GM23248 (cell line): ENCODE data around the gene CFAP61. TPM values are rescaled to one million over a fixed set of nuclear protein-coding genes. Genes with fewer than 3 reads are reported as not detected.

Experiments
- DNase-seq: peaks from one replicate; pipeline ENCODE4 v3.0.0-alpha.2; 2015
- H2AFZ ChIP-seq: fragments of 200-600 bp; sonication (generic); 2 replicates; pipeline ENCODE4 v1.6.1; 2016; ENCODE audit warnings: antibody characterized with exemption
- H3F3A ChIP-seq: fragments of 200-600 bp; sonication (generic); 2 replicates; pipeline ENCODE4 v1.6.1; 2016; ENCODE audit warnings: mild to moderate bottlenecking, antibody characterized with exemption, mixed run types; ENCODE audit not compliant: insufficient read depth
- H3K27ac ChIP-seq: fragments of 200-600 bp; sonication (generic); 2 replicates; pipeline ENCODE4 v1.5.1; 2016; ENCODE audit warnings: mild to moderate bottlenecking
- H3K27me3 ChIP-seq: fragments of 200-600 bp; sonication (generic); replicated peaks from 2 replicates; pipeline ENCODE4 v1.6.1; 2016; ENCODE audit warnings: mild to moderate bottlenecking; ENCODE audit not compliant: insufficient read depth
- H3K36me3 ChIP-seq: fragments of 200-600 bp; sonication (generic); 2 replicates; pipeline ENCODE4 v1.6.1; 2016; ENCODE audit warnings: low read depth, mild to moderate bottlenecking
- H3K4me1 ChIP-seq: fragments of 200-600 bp; sonication (generic); 2 replicates; pipeline ENCODE4 v1.6.1; 2016; ENCODE audit warnings: mild to moderate bottlenecking; ENCODE audit not compliant: insufficient read depth
- H3K4me2 ChIP-seq: fragments of 200-600 bp; sonication (generic); one replicate; pipeline ENCODE4 v1.6.1; 2016; ENCODE audit warnings: mild to moderate bottlenecking; ENCODE audit not compliant: unreplicated experiment
- H3K4me3 ChIP-seq: fragments of 200-600 bp; sonication (generic); 2 replicates; pipeline ENCODE4 v1.5.1; 2016; ENCODE audit warnings: mild to moderate bottlenecking
- H3K79me2 ChIP-seq: fragments of 200-600 bp; sonication (generic); 2 replicates; pipeline ENCODE4 v1.6.1; 2016; ENCODE audit warnings: mild to moderate bottlenecking; ENCODE audit not compliant: insufficient read depth
- H3K9ac ChIP-seq: fragments of 200-600 bp; sonication (generic); 2 replicates; pipeline ENCODE4 v1.6.1; 2016; ENCODE audit warnings: mild to moderate bottlenecking
- H3K9me2 ChIP-seq: fragments of 200-600 bp; sonication (generic); 2 replicates; pipeline ENCODE4 v1.6.1; 2016; ENCODE audit warnings: mixed run types, mild to moderate bottlenecking, moderate library complexity; ENCODE audit not compliant: insufficient read depth
- H3K9me3 ChIP-seq: fragments of 200-600 bp; sonication (generic); one replicate; pipeline ENCODE4 v1.6.1; 2017; ENCODE audit warnings: low read depth
- H4K20me1 ChIP-seq: fragments of 200-600 bp; sonication (generic); 2 replicates; pipeline ENCODE4 v1.6.0; 2016; ENCODE audit not compliant: insufficient read depth
- EZH2 ChIP-seq: fragments of 200-600 bp; sonication (generic); IDR thresholded peaks from 2 replicates; pipeline ENCODE4 v1.6.1; 2018; ENCODE audit warnings: antibody characterized with exemption, mild to moderate bottlenecking; ENCODE audit not compliant: insufficient read depth, poor library complexity, severe bottlenecking
- EZH2phosphoT487 ChIP-seq: fragments of 200-600 bp; sonication (generic); IDR thresholded peaks from 2 replicates; pipeline ENCODE4 v1.6.1; 2018; ENCODE audit warnings: antibody characterized with exemption, moderate library complexity, mild to moderate bottlenecking, low read depth; ENCODE audit not compliant: insufficient read depth
- WGBS, 2 experiments: methylation state at CpG; one replicate each; pipeline ENCODE4 v1.1.6; 2015 to 2017; ENCODE audit warnings: low lambda C conversion rate in 2 of 2, low coverage in 1 of 2; ENCODE audit errors: missing lambda C conversion rate in 2 of 2; 5-methylcytosine and 5-hydroxymethylcytosine counted together
- in situ Hi-C: fragments of 300-500 bp; cut with MboI; formaldehyde crosslinking; loops from 2 replicates; pipeline ENCODE4 v1.15.0; 2020
- polyA plus RNA-seq: library from polyadenylated mRNA; unstranded; fragments of >200 nt; fragmentation: Nextera tagmentation; extraction: Ambion mirVana; gene quantifications from 2 replicates; pipeline ENCODE4 v1.2.1, GENCODE V29; 2016
- total RNA-seq: library from RNA; depleted of rRNA; stranded (reverse); fragments of >200 nt; shearing (Covaris generic); gene quantifications from 2 replicates; pipeline ENCODE4 v1.2.3, GENCODE V29; 2014

The CFAP61 gene
- total and polyA plus RNA-seq, 2 experiments from 2014 or later: not detected

DNA sequence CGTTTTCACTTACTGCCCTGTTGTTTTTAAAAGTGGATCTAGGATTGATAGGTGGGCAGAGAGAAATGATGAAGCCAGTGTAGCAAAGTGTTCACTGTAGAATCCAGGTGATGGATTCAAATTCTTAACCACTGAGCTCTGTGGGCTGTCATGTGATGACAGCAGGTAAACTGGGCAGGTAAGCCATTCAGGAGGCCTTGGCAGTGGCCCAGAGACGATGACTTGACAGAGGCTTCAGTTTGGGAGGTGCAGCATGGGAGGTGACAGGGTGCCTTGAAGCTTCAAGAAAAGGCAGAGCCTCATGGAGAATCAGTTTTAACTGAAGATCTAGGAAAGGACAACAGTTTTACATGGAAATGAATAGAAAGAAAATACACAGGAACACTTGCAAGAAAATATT lies 33.2 kb upstream of the CFAP61 start:
- H2AFZ ChIP-seq: no peak overlapping the region
- H3K79me2 ChIP-seq: peaks cover 70% of the 10 kb centered on the region
- no peak overlapping the region for H3K9ac ChIP-seq
- H3K4me3 ChIP-seq: peak overlapping the region; percentile 84; the same call in 1 of the 2 replicates
- H3F3A ChIP-seq: peaks cover 9% of the 10 kb centered on the region
- H3K27me3 ChIP-seq: no peaks in the 10 kb centered on the region
- H3K36me3 ChIP-seq: no peaks in the 10 kb centered on the region
- H3K9me3 ChIP-seq: no peaks in the 10 kb centered on the region
- TF ChIP-seq EZH2 (no peak), EZH2phosphoT487 (no peak)
- H4K20me1 ChIP-seq: 0 out of 2 replicates have a peak, but pooled peaks cover 1% of the 10 kb centered on the region
- 81 to 86% methylated on average over 2 of the region's 2 CpGs for WGBS, 2 experiments
- peaks cover 20% of the 10 kb centered on the region for H3K4me1 ChIP-seq
- no peaks in the 10 kb centered on the region for H3K9me2 ChIP-seq
- DNase-seq: no peak
- peak overlapping the region; percentile 95 for H3K4me2 ChIP-seq
- in situ Hi-C loops: no loop called here
- no peak overlapping the region for H3K27ac ChIP-seq

DNA sequence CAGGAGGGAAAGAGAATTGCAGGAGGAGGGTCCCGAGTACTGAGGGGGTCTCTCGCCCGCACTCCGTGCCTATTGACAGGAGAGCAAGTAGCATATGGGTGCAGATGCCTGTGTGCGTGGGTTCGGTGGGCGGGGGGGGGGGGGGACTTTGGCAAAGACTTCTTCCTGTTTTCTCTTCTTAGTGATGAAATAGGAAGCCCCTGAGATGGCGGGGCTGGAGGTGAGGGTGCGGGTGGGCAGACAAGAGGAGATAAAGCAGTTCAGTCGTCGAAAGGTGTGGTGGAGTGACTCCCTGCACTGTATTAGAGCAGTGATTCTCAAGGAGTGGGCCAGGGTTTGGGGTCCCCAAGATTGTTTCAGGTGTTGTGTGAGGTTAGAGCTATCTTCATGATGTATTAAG lies 31.4 kb upstream of the CFAP61 start:
- Histone ChIP-seq H4K20me1 (0 out of 2 replicates have a peak, but pooled peaks cover 8% of the 10 kb centered on the region), H3K79me2 (peaks cover 88% of the 10 kb centered on the region), H3K27ac (no peak overlapping the region), H3K27me3 (no peaks in the 10 kb centered on the region), H3K4me3 (no peak overlapping the region), H3K9ac (no peak overlapping the region), H3K36me3 (no peaks in the 10 kb centered on the region), H3K4me1 (peaks cover 33% of the 10 kb centered on the region), H3K4me2 (no peak overlapping the region), H3K9me2 (no peaks in the 10 kb centered on the region), H3F3A (peaks cover 23% of the 10 kb centered on the region), H3K9me3 (no peaks in the 10 kb centered on the region), H2AFZ (no peak overlapping the region)
- in situ Hi-C loops: no loop called here
- 80 to 86% methylated on average over 8 to 11 of the region's 11 CpGs for WGBS, 2 experiments
- no peak for DNase-seq
- TF ChIP-seq EZH2: no peak
- TF ChIP-seq EZH2phosphoT487: no peak

DNA sequence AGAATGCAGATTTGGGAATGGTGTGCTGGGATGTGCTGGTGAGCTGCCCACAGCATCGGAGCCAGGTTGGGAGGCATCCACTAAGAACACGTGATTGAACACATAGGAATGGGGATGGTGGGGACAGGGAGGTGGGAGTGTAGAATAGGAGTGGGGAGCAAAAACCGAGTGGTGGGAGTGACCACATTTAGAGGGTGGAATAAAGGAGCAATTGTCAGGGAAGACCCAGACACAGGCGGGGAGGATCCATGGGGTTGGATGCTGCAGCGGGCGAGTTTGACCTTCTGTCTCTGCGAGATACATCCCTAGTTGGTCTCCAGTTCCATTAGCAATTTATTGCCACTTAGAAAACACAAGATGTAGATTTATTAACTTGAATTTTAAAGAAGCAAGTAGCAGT lies 30.5 kb upstream of the CFAP61 start:
- Histone ChIP-seq H3K4me3 (no peak overlapping the region), H3K4me1 (peaks cover 33% of the 10 kb centered on the region), H3K9me2 (no peaks in the 10 kb centered on the region), H3K79me2 (peaks cover 97% of the 10 kb centered on the region), H3K4me2 (no peak overlapping the region), H3K9me3 (no peaks in the 10 kb centered on the region), H3K27ac (no peak overlapping the region), H3K27me3 (no peaks in the 10 kb centered on the region), H4K20me1 (0 out of 2 replicates have a peak, but pooled peaks cover 8% of the 10 kb centered on the region), H3F3A (peaks cover 23% of the 10 kb centered on the region), H3K36me3 (peaks cover 7% of the 10 kb centered on the region), H2AFZ (no peak overlapping the region), H3K9ac (no peak overlapping the region)
- 87 to 95% methylated on average over 7 of the region's 7 CpGs for WGBS, 2 experiments
- in situ Hi-C loops: no loop called here
- no peak for TF ChIP-seq EZH2phosphoT487
- TF ChIP-seq EZH2: no peak
- DNase-seq: no peak

DNA sequence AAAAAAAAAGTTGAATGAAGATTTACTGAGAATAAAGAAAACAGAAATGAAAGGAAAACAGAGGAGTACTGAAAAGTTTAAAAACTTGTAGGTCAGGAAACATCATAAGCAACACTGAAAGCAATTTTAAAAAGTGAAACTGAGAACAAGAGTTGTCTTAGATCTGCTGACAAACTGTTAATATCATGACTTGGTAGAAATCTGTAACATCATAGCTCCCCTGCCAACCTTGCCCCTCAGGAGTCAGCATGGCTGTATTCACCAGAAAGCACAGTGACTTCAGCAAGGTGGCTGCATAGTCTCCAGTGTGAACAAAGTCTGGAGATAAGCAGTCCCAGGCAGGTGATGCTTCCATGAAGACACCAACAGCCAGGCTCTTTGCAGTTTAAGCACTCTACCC lies 29.8 kb upstream of the CFAP61 start:
- H3K79me2 ChIP-seq: peaks cover 100% of the 10 kb centered on the region
- H3K4me2 ChIP-seq: no peak overlapping the region
- H3K27ac ChIP-seq: 0 out of 2 replicates have a peak overlapping the region, but pooled peaks have one; percentile 13
- peaks cover 13% of the 10 kb centered on the region for H3K36me3 ChIP-seq
- H4K20me1 ChIP-seq: 0 out of 2 replicates have a peak, but pooled peaks cover 8% of the 10 kb centered on the region
- H2AFZ ChIP-seq: no peak overlapping the region
- H3K9me2 ChIP-seq: no peaks in the 10 kb centered on the region
- TF ChIP-seq EZH2phosphoT487 (no peak), EZH2 (no peak)
- no peaks in the 10 kb centered on the region for H3K9me3 ChIP-seq
- H3F3A ChIP-seq: peaks cover 23% of the 10 kb centered on the region
- peaks cover 33% of the 10 kb centered on the region for H3K4me1 ChIP-seq
- in situ Hi-C loops: no loop called here
- no peak for DNase-seq
- H3K9ac ChIP-seq: no peak overlapping the region
- no peaks in the 10 kb centered on the region for H3K27me3 ChIP-seq
- H3K4me3 ChIP-seq: no peak overlapping the region

DNA sequence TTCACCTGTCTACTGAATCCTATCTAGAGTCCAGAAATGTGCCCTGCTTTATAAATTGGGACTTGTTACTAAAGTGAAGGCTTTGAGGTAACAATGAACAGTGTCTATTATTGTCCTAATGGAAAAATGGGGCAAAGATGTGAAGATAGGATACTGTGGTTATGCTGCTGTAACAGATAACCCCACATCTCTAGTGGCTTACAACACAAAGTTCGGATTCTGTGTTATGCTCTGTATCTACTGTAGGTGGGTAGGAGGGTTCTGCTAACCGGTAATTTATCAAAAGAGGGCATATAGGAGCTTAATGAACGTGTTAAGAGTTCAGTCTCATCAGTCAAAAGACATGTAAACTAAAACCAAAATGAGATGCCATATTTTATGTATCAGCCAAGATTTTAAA lies 28.9 kb upstream of the CFAP61 start:
- Histone ChIP-seq H3F3A (peaks cover 23% of the 10 kb centered on the region), H2AFZ (no peak overlapping the region), H3K9me2 (no peaks in the 10 kb centered on the region), H3K4me1 (peaks cover 29% of the 10 kb centered on the region), H3K79me2 (peaks cover 100% of the 10 kb centered on the region), H3K4me3 (no peak overlapping the region), H4K20me1 (0 out of 2 replicates have a peak, but pooled peaks cover 8% of the 10 kb centered on the region), H3K9ac (no peak overlapping the region), H3K27ac (no peak overlapping the region), H3K4me2 (no peak overlapping the region), H3K36me3 (peaks cover 22% of the 10 kb centered on the region), H3K27me3 (no peaks in the 10 kb centered on the region), H3K9me3 (no peaks in the 10 kb centered on the region)
- in situ Hi-C loops: no loop called here
- 86 to 87% methylated on average over 3 of the region's 3 CpGs for WGBS, 2 experiments
- TF ChIP-seq EZH2phosphoT487: no peak
- TF ChIP-seq EZH2: no peak
- DNase-seq: no peak
